GM12892 (cell line): ENCODE data around the gene MSH2. TPM values are rescaled to one million over a fixed set of nuclear protein-coding genes. Genes with fewer than 3 reads are reported as not detected.
"Not testable (repeated sequence)": the region's sequence is repeated elsewhere in the genome, so short reads cannot be mapped to it uniquely, and the experiment has no call there.

Source experiments
- DNase-seq: peaks from one replicate; pipeline ENCODE4 v3.0.0; 2011; ENCODE audit not compliant: insufficient read length
- FAIRE-seq: peaks from 2 replicates; lab custom pipeline; 2011; peaks lifted over from hg19 to GRCh38; lab: Jason Lieb, UNC
- POLR2A ChIP-seq: IDR thresholded peaks from 2 replicates; pipeline ENCODE4 v1.6.1; 2011; ENCODE audit warnings: low read depth, low read length, control low read depth
- POLR2AphosphoS5 ChIP-seq: IDR thresholded peaks from 2 replicates; pipeline ENCODE4 v1.6.1; 2011; ENCODE audit warnings: low read depth, low read length, control low read depth
- TAF1 ChIP-seq: IDR thresholded peaks from 2 replicates; pipeline ENCODE4 v1.6.1; 2011; ENCODE audit warnings: low read depth, mild to moderate bottlenecking, control low read depth, low read length, borderline replicate concordance
- polyA plus RNA-seq: library from polyadenylated mRNA; unstranded; fragments of >200 nt; gene quantifications from one replicate; pipeline ENCODE4 v1.2.1, GENCODE V29; 2012; ENCODE audit warnings: missing spikeins, inconsistent platforms; ENCODE audit not compliant: missing spikeins

MSH2 gene
- polyA plus RNA-seq, result 49.6 TPM

DNA sequence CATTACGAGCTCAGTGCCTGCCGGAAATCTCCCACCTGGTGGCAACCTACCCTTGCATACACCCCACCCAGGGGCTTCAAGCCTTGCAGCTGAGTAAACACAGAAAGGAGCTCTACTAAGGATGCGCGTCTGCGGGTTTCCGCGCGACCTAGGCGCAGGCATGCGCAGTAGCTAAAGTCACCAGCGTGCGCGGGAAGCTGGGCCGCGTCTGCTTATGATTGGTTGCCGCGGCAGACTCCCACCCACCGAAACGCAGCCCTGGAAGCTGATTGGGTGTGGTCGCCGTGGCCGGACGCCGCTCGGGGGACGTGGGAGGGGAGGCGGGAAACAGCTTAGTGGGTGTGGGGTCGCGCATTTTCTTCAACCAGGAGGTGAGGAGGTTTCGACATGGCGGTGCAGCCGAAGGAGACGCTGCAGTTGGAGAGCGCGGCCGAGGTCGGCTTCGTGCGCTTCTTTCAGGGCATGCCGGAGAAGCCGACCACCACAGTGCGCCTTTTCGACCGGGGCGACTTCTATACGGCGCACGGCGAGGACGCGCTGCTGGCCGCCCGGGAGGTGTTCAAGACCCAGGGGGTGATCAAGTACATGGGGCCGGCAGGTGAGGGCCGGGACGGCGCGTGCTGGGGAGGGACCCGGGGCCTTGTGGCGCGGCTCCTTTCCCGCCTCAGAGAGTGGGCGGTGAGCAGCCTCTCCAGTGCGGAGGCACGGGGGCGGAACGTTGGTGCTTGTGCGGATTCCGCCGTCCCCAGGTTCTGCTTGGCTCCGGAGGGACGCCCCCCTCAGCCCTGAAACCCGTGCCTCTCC is at the start of gene MSH2:
MSH2 (plus strand) TSS at position 352 of the 804 bp plus-strand sequence; CDS start at position 388, 36 bp downstream.
- FAIRE-seq, result peak; percentile 93
- DNase-seq, result peak; percentile 97
- TF ChIP-seq POLR2AphosphoS5 (peak; percentile 89), POLR2A (peak; percentile 87), TAF1 (peak; percentile 36; the same call in 1 of the 2 replicates)

- no peak for FAIRE-seq
- TF ChIP-seq POLR2AphosphoS5 (no peak), POLR2A (no peak), TAF1 (no peak)
- DNase-seq, result no peak
Measured at GRCh38 chr2:47354013-47354847, 48.7 kb upstream of the MSH2 start.

GRCh38 chr2:47354848-47355204 is 48.1 kb upstream of the MSH2 start:
- no peak for DNase-seq
- no peak for FAIRE-seq
- TF ChIP-seq POLR2AphosphoS5 (no peak), POLR2A (no peak), TAF1 (no peak)

DNA sequence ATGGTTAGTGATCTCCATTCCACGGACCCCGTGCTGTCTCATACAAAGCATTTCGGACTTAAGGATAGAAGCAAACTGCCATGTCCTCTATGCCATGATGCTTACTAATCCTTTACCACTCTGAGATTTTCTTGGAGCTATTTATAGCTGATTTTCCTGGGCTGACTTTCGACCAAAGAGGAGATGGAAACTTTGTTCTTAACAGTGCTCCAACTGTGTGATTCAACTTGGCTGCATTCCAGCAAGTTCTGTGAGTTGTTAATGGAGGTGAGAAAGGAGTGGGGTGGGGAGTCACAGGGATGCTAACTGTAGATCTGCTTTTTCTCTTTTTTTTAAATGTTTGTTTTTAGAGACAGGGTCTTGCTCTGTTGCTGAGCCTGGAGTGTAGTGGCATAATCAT is 45.5 kb upstream of the MSH2 start:
- TF ChIP-seq TAF1 (no peak), POLR2A (no peak), POLR2AphosphoS5 (no peak)
- no peak for DNase-seq
- no peak for FAIRE-seq

- no peak for FAIRE-seq
- no peak for TF ChIP-seq POLR2A
- no peak for TF ChIP-seq POLR2AphosphoS5
- no peak for TF ChIP-seq TAF1
- DNase-seq, result no peak
Measured at GRCh38 chr2:47359375-47359868, 43.5 kb upstream of the MSH2 start.

- TF ChIP-seq POLR2AphosphoS5 (no peak), TAF1 (no peak), POLR2A (no peak)
- FAIRE-seq (no peak), DNase-seq (no peak)
Measured at GRCh38 chr2:47360283-47360682, 42.7 kb upstream of the MSH2 start.

DNA sequence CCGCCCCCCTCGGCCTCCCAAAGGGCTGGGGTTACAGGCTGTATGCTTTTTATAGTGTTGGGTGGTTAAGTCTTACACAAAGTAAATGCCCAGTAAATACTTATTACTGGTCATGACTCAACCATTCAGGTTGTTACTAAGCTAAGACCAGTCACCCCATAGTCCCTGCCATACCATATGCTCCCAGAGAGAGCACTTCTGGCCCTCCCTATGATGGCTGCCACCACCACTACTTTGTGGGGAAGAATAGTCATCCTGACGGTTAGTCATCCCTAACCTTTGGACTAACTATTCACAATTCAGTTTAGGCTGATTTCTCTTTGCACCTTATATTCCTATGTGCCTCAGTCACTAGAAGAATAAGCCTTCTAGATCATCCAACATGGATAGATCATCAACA is 42.0 kb upstream of the MSH2 start:
- TF ChIP-seq POLR2A (no peak), TAF1 (no peak), POLR2AphosphoS5 (no peak)
- FAIRE-seq (no peak), DNase-seq (no peak)

GRCh38 chr2:47361505-47362229 is 41.3 kb upstream of the MSH2 start:
- DNase-seq, FAIRE-seq: not testable (repeated sequence)

DNA sequence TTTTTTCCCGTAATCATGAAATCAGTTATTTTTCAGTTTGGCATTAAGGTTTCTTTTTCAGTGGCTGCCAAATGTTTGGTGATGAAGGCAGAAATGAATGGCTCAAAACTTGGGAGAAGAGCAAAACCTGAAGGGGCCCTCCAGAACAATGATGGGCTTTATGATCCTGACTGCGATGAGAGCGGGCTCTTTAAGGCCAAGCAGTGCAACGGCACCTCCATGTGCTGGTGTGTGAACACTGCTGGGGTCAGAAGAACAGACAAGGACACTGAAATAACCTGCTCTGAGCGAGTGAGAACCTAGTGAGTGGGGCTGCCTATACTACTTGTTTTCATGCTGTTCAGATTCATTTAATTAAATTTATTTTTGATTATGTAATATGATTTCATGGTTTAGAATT is 29.2 kb upstream of the MSH2 start:
- TF ChIP-seq TAF1 (no peak), POLR2AphosphoS5 (no peak), POLR2A (no peak)
- DNase-seq (no peak), FAIRE-seq (no peak)

DNA sequence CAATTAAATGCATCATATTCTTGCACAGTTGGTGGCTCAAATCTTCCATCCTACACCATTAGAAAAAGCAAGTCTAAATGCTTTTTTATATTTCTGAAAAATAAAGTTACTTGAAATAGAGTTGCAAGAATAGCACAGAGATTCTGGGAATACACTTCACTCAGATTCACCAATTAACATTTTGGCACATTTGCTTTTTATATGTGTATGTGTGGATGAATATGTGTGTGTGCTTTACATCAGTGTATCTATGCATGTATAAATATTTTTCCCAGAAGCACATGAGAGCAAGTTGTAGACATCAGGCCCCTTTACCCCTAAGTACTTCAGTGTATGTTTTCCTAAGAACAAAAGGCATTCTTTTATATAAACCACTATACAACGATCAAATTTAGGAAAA is 27.6 kb upstream of the MSH2 start:
- FAIRE-seq, result no peak
- TF ChIP-seq POLR2A (no peak), TAF1 (no peak), POLR2AphosphoS5 (no peak)
- no peak for DNase-seq

DNA sequence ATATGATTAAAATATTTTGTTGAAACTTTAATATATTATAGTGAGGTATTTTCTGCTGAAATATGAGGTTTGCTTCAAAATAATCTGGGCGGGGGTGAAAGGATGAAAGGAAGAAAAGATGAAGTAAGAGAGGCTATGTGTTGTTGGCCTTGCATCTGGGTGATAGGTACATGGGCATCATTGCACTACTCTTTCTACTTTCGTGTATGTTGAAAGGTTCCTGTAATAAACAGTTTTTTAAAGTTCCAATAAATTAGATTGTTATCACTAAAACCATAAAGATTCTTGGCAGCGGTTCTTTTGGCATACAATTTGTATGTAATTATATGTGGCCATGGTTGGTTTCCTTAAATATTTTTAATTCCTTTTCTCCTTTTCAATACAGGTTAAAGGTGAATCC is 23.6 kb upstream of the MSH2 start:
- TF ChIP-seq POLR2AphosphoS5 (no peak), TAF1 (no peak), POLR2A (no peak)
- no peak for FAIRE-seq
- DNase-seq, result no peak
